ENCODE data around the gene MMP17.

Gene MMP17

GRCh38 chr12:131860472-131861260 lies 32.5 kb downstream of the MMP17 start:
- no peak for TF ChIP-seq CTCF (IDR thresholded peaks at IDR 0.05; ENCODE audit: borderline replicate concordance, insufficient read depth, low read depth, low read length)
- H3K4me3 ChIP-seq (ENCODE audit: low read depth, low read length), result no peak overlapping the region

GRCh38 chr12:131861261-131862083 lies 33.3 kb downstream of the MMP17 start:
- no peak for TF ChIP-seq CTCF (IDR thresholded peaks at IDR 0.05; ENCODE audit: borderline replicate concordance, insufficient read depth, low read depth, low read length)
- H3K4me3 ChIP-seq (ENCODE audit: low read depth, low read length), result no peak overlapping the region

GRCh38 chr12:131862084-131862441 lies 33.9 kb downstream of the MMP17 start:
- no peak overlapping the region for H3K4me3 ChIP-seq (ENCODE audit: low read depth, low read length)
- TF ChIP-seq CTCF (IDR thresholded peaks at IDR 0.05; ENCODE audit: borderline replicate concordance, insufficient read depth, low read depth, low read length), result no peak

- H3K4me3 ChIP-seq (ENCODE audit: low read depth, low read length), result no peak overlapping the region
- no peak for TF ChIP-seq CTCF (IDR thresholded peaks at IDR 0.05; ENCODE audit: borderline replicate concordance, insufficient read depth, low read depth, low read length)
Measured at GRCh38 chr12:131862600-131862993, 34.4 kb downstream of the MMP17 start.

- no peak overlapping the region for H3K4me3 ChIP-seq (ENCODE audit: low read depth, low read length)
- no peak for TF ChIP-seq CTCF (IDR thresholded peaks at IDR 0.05; ENCODE audit: borderline replicate concordance, insufficient read depth, low read depth, low read length)
Measured at GRCh38 chr12:131862994-131863710, 35.0 kb downstream of the MMP17 start.

- no peak overlapping the region for H3K4me3 ChIP-seq (ENCODE audit: low read depth, low read length)
Measured at GRCh38 chr12:131863711-131864396, 35.7 kb downstream of the MMP17 start.

More at GRCh38 chr12:131863711-131864396, 35.7 kb downstream of the MMP17 start:
- TF ChIP-seq CTCF (IDR thresholded peaks at IDR 0.05; ENCODE audit: borderline replicate concordance, insufficient read depth, low read depth, low read length), result no peak
